ENCODE results near the gene MALL.

GRCh38 chr2:110131166-110131565 is 15.5 kb upstream of the MALL start:
- TF ChIP-seq CTCF (conservative IDR thresholded peaks at IDR 0.05) = no peak
- no peak for TF ChIP-seq EZH2 (IDR thresholded peaks at IDR 0.05; ENCODE audit: low read depth)

Measured in PC-9 (cell line).